ENCODE results near the gene TMEM101. TPM values are rescaled to one million over a fixed set of nuclear protein-coding genes. Genes with fewer than 3 reads are reported as not detected.

Gene TMEM101
- total RNA-seq, 5 donors from 2014 or later (not counting 1 experiment from before 2014, with no cell fraction given), result 13.4 to 32.4 (median 26.6) TPM

DNA sequence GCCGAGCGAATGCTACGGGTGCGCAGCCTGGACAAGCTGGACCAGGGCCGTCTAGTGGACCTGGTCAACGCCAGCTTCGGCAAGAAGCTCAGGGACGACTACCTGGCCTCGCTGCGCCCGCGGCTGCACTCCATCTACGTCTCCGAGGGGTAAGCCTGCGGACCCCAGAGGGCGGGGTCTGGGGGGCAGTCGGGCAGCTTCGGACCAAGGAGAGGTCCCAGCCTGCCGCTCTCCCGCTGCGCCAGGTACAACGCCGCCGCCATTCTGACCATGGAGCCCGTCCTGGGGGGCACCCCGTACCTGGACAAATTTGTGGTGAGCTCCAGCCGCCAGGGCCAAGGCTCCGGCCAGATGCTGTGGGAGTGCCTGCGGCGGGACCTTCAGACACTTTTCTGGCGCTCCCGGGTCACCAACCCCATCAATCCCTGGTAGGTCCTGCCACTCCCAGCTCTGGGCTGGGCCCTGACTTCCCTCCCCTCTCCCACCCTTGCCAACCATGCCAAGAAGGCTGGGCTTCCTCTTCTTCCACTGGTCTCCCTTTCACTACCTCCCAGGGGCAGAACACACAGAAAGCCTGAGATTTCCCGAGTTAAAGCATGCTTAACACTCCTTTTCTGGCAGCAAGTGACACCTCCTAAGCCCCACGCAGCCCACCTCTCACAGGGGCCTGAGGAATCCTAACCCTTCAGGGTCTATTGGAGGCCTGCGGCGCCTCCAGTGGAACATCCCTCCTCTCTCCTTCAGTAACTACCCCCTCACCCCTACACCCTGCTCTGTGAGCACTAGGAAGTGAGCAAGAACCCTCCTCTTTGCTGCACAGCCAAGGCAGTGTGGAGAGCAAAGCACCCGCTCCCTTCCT lies 7.2 kb downstream of the TMEM101 start:
- peaks cover 20 to 49% of the 10 kb centered on the region in 2 experiments for H3K4me1 ChIP-seq (ENCODE audit: control insufficient read depth in 1 of 2, extremely low read depth in 1 of 2, insufficient read depth in 2 of 2, low read length in 2 of 2)
- ATAC-seq (replicated peaks in 1 of 4), result no peak
- Mint-ChIP-seq H3K27ac (peak overlapping the region; percentile 32 to 77), H3K9me3 (no peaks in the 10 kb centered on the region), H3K4me3 (peak overlapping the region; percentile 81 to 90 (median 84)), H3K27me3 (peaks cover 0 to 4% of the 10 kb centered on the region in 2 donors), H3K4me1 (peaks cover 22 to 31% (median 27%) of the 10 kb centered on the region in 3 donors), H3K36me3 (peaks cover 10% of the 10 kb centered on the region)
- CTCF ChIA-PET, result interaction anchor here in 1 of 2 donors (0.5 kb wide), 1 partner anchor 127 kb away, joined by 4 read pairs; no protein-coding TSS in a partner anchor
- H3K36me3 ChIP-seq (ENCODE audit: control insufficient read depth in 2 of 2, extremely low read depth in 1 of 2, insufficient read depth in 1 of 2, low read length in 1 of 2), result peaks cover 0 to 8% of the 10 kb centered on the region in 2 donors
- H3K27ac ChIP-seq (ENCODE audit: low read length), result no peak overlapping the region
- DNase-seq, result peak in 2 of 35 experiments; percentile 14
- H3K4me3 ChIP-seq (ENCODE audit: control insufficient read depth in 1 of 2, extremely low read depth in 1 of 2, low read length in 1 of 2), result peak overlapping the region; percentile 77 to 93
- no peaks in the 10 kb centered on the region for H3K9me3 ChIP-seq
- H3K27me3 ChIP-seq (replicated peaks in 1 of 2; ENCODE audit: control insufficient read depth in 2 of 2, extremely low read depth in 1 of 2, insufficient read depth in 2 of 2, low read length in 1 of 2), result peaks cover 0 to 50% of the 10 kb centered on the region in 2 experiments
- WGBS (ENCODE audit: insufficient coverage), result 8% methylated on average over 37 of the region's 37 CpGs
- POLR2A ChIA-PET, result interaction anchor here in 1 of 2 donors (0.6 kb wide), 1 partner anchor 445 kb away, joined by 3 read pairs; no protein-coding TSS in a partner anchor

- Mint-ChIP-seq H3K4me3 (peak overlapping the region; percentile 81 to 90 (median 84)), H3K27ac (peak overlapping the region; percentile 20 to 72), H3K27me3 (peaks cover 0 to 4% of the 10 kb centered on the region in 2 donors), H3K4me1 (peaks cover 22 to 31% (median 27%) of the 10 kb centered on the region in 3 donors), H3K36me3 (peaks cover 10% of the 10 kb centered on the region), H3K9me3 (no peaks in the 10 kb centered on the region)
- ChIA-PET CTCF (interaction anchor here (0.6 kb wide), 2 partner anchors 212 to 590 kb away, joined by 4 to 5 read pairs; no protein-coding TSS in a partner anchor), POLR2A (no interaction called here)
- Histone ChIP-seq H3K27me3 (replicated peaks in 1 of 2; ENCODE audit: control insufficient read depth in 2 of 2, extremely low read depth in 1 of 2, insufficient read depth in 2 of 2, low read length in 1 of 2) (peaks cover 0 to 50% of the 10 kb centered on the region in 2 experiments), H3K36me3 (ENCODE audit: control insufficient read depth in 2 of 2, extremely low read depth in 1 of 2, insufficient read depth in 1 of 2, low read length in 1 of 2) (peaks cover 0 to 8% of the 10 kb centered on the region in 2 donors), H3K4me1 (ENCODE audit: control insufficient read depth in 1 of 2, extremely low read depth in 1 of 2, insufficient read depth in 2 of 2, low read length in 2 of 2) (peaks cover 20 to 49% of the 10 kb centered on the region in 2 experiments), H3K9me3 (no peaks in the 10 kb centered on the region), H3K27ac (ENCODE audit: low read length) (no peak overlapping the region), H3K4me3 (ENCODE audit: control insufficient read depth in 1 of 2, extremely low read depth in 1 of 2, low read length in 1 of 2) (peak overlapping the region; percentile 77 to 93)
- WGBS (ENCODE audit: insufficient coverage), result under 1% methylated on average over 38 of the region's 40 CpGs
- DNase-seq, result peak; percentile 82 to 98 (median 94)
- ATAC-seq (replicated peaks in 1 of 4), result peak; percentile 84 to 93 (median 85)
These were observed 8.0 kb downstream of the TMEM101 start for GRCh38 chr17:44006598-44007345.

- peak overlapping the region; percentile 20 to 72 for H3K27ac Mint-ChIP-seq
- ChIA-PET CTCF (interaction anchor here (0.6 kb wide), 2 partner anchors 212 to 590 kb away, joined by 4 to 5 read pairs; no protein-coding TSS in a partner anchor), POLR2A (no interaction called here)
- peaks cover 22 to 31% (median 25%) of the 10 kb centered on the region in 3 donors for H3K4me1 Mint-ChIP-seq
- DNase-seq (peak in 2 of 35 experiments; percentile 6 to 12), ATAC-seq (replicated peaks in 1 of 4) (peak; percentile 6 to 29 (median 10))
- Histone ChIP-seq H3K4me1 (ENCODE audit: control insufficient read depth in 1 of 2, extremely low read depth in 1 of 2, insufficient read depth in 2 of 2, low read length in 2 of 2) (peaks cover 20 to 49% of the 10 kb centered on the region in 2 experiments), H3K27ac (ENCODE audit: low read length) (no peak overlapping the region), H3K27me3 (replicated peaks in 1 of 2; ENCODE audit: control insufficient read depth in 2 of 2, extremely low read depth in 1 of 2, insufficient read depth in 2 of 2, low read length in 1 of 2) (peaks cover 0 to 55% of the 10 kb centered on the region in 2 experiments), H3K4me3 (ENCODE audit: control insufficient read depth in 1 of 2, extremely low read depth in 1 of 2, low read length in 1 of 2) (peak overlapping the region; percentile 77 to 93), H3K9me3 (no peaks in the 10 kb centered on the region), H3K36me3 (ENCODE audit: control insufficient read depth in 2 of 2, extremely low read depth in 1 of 2, insufficient read depth in 1 of 2, low read length in 1 of 2) (peaks cover 0 to 8% of the 10 kb centered on the region in 2 donors)
- WGBS (ENCODE audit: insufficient coverage), result under 1% methylated on average over 13 of the region's 21 CpGs
- H3K9me3 Mint-ChIP-seq, result no peaks in the 10 kb centered on the region
- H3K36me3 Mint-ChIP-seq, result peaks cover 7% of the 10 kb centered on the region
- peaks cover 0 to 4% of the 10 kb centered on the region in 2 donors for H3K27me3 Mint-ChIP-seq
- peak overlapping the region; percentile 81 to 90 (median 84) for H3K4me3 Mint-ChIP-seq
These were observed 8.5 kb downstream of the TMEM101 start for GRCh38 chr17:44006272-44006597.

GRCh38 chr17:44005527-44006271 lies 9.1 kb downstream of the TMEM101 start:
- Histone ChIP-seq H3K36me3 (ENCODE audit: control insufficient read depth in 2 of 2, extremely low read depth in 1 of 2, insufficient read depth in 1 of 2, low read length in 1 of 2) (peaks cover 0 to 4% of the 10 kb centered on the region in 2 donors), H3K9me3 (no peaks in the 10 kb centered on the region), H3K4me1 (ENCODE audit: control insufficient read depth in 1 of 2, extremely low read depth in 1 of 2, insufficient read depth in 2 of 2, low read length in 2 of 2) (peaks cover 20 to 49% of the 10 kb centered on the region in 2 experiments), H3K27me3 (replicated peaks in 1 of 2; ENCODE audit: control insufficient read depth in 2 of 2, extremely low read depth in 1 of 2, insufficient read depth in 2 of 2, low read length in 1 of 2) (peaks cover 0 to 59% of the 10 kb centered on the region in 2 experiments), H3K4me3 (ENCODE audit: control insufficient read depth in 1 of 2, extremely low read depth in 1 of 2, low read length in 1 of 2) (peak overlapping the region; percentile 77 to 93), H3K27ac (ENCODE audit: low read length) (no peak overlapping the region)
- H3K27me3 Mint-ChIP-seq, result peaks cover 0 to 4% of the 10 kb centered on the region in 2 donors
- ChIA-PET CTCF (interaction anchor here (0.6 kb wide), 3 partner anchors 28 to 589 kb away, joined by 3 to 5 read pairs (median 4); no protein-coding TSS in a partner anchor), POLR2A (no interaction called here)
- H3K4me3 Mint-ChIP-seq, result peak overlapping the region; percentile 81 to 90 (median 84)
- WGBS (ENCODE audit: insufficient coverage), result 6% methylated on average over 56 of the region's 59 CpGs
- peak in 17 of 35 experiments; percentile 11 to 59 (median 32) for DNase-seq
- peak; percentile 10 to 27 (median 23) for ATAC-seq (replicated peaks in 1 of 4)
- H3K36me3 Mint-ChIP-seq, result peaks cover 5% of the 10 kb centered on the region
- H3K27ac Mint-ChIP-seq, result peak overlapping the region; percentile 20 to 72
- no peaks in the 10 kb centered on the region for H3K9me3 Mint-ChIP-seq
- H3K4me1 Mint-ChIP-seq, result peaks cover 22 to 31% (median 25%) of the 10 kb centered on the region in 3 donors

GRCh38 chr17:44004761-44005526 lies 9.8 kb downstream of the TMEM101 start:
- H3K4me3 Mint-ChIP-seq, result peak overlapping the region; percentile 44 to 90 (median 67)
- H3K4me1 ChIP-seq (ENCODE audit: control insufficient read depth in 1 of 2, extremely low read depth in 1 of 2, insufficient read depth in 2 of 2, low read length in 2 of 2), result peaks cover 20 to 49% of the 10 kb centered on the region in 2 experiments
- no peaks in the 10 kb centered on the region for H3K36me3 ChIP-seq (ENCODE audit: control insufficient read depth in 2 of 2, extremely low read depth in 1 of 2, insufficient read depth in 1 of 2, low read length in 1 of 2)
- H3K4me3 ChIP-seq (ENCODE audit: control insufficient read depth in 1 of 2, extremely low read depth in 1 of 2, low read length in 1 of 2), result peak overlapping the region; percentile 49 to 77
- peaks cover 22 to 31% (median 25%) of the 10 kb centered on the region in 3 donors for H3K4me1 Mint-ChIP-seq
- POLR2A ChIA-PET, result interaction anchor here in 1 of 2 donors (0.6 kb wide), 1 partner anchor 15 kb away, joined by 13 read pairs; no protein-coding TSS in a partner anchor
- CTCF ChIA-PET, result interaction anchor here in 1 of 2 donors (0.6 kb wide), 1 partner anchor 29 kb away, joined by 3 read pairs; no protein-coding TSS in a partner anchor
- no peak overlapping the region for H3K27ac Mint-ChIP-seq
- no peaks in the 10 kb centered on the region for H3K9me3 Mint-ChIP-seq
- no peaks in the 10 kb centered on the region for H3K9me3 ChIP-seq
- peaks cover 0 to 63% of the 10 kb centered on the region in 2 experiments for H3K27me3 ChIP-seq (replicated peaks in 1 of 2; ENCODE audit: control insufficient read depth in 2 of 2, extremely low read depth in 1 of 2, insufficient read depth in 2 of 2, low read length in 1 of 2)
- DNase-seq (peak in 7 of 35 experiments; percentile 18 to 43 (median 26)), ATAC-seq (replicated peaks in 1 of 4) (no peak)
- WGBS (ENCODE audit: insufficient coverage), result 5% methylated on average over 71 of the region's 71 CpGs
- no peaks in the 10 kb centered on the region for H3K36me3 Mint-ChIP-seq
- H3K27me3 Mint-ChIP-seq, result peaks cover 0 to 4% of the 10 kb centered on the region in 2 donors
- no peak overlapping the region for H3K27ac ChIP-seq (ENCODE audit: low read length)

Data from T-cell (primary cell).